Neural crest cell (in vitro differentiated cells): ENCODE measurements around the gene TRPM3. TPM values are rescaled to one million over a fixed set of nuclear protein-coding genes. Genes with fewer than 3 reads are reported as not detected.

Source experiments
- DNase-seq: peaks from one replicate; pipeline ENCODE4 v3.0.0; 2021; ENCODE audit warnings: low read depth, mixed read lengths, low spot score
- H3K27ac Mint-ChIP-seq: one replicate; pipeline ENCODE4 v1.8.0; 2021; ENCODE audit warnings: mild to moderate bottlenecking, mixed read lengths; ENCODE audit not compliant: unreplicated experiment
- H3K27me3 Mint-ChIP-seq: 2 replicates; pipeline ENCODE4 v1.8.0; 2021; ENCODE audit warnings: low read depth, mild to moderate bottlenecking, mixed read lengths
- H3K36me3 Mint-ChIP-seq: 2 replicates; pipeline ENCODE4 v1.8.0; 2021; ENCODE audit warnings: low read depth, mild to moderate bottlenecking, mixed read lengths
- H3K4me1 Mint-ChIP-seq: 2 replicates; pipeline ENCODE4 v1.8.0; 2021; ENCODE audit warnings: mixed read lengths
- H3K4me3 Mint-ChIP-seq: one replicate; pipeline ENCODE4 v1.8.0; 2021; ENCODE audit warnings: mild to moderate bottlenecking, mixed read lengths
- H3K9me3 Mint-ChIP-seq: 2 replicates; pipeline ENCODE4 v1.8.0; 2021; ENCODE audit warnings: mixed read lengths
- total RNA-seq: library from RNA; stranded (reverse); gene quantifications from 2 replicates; pipeline ENCODE4 v1.2.1, GENCODE V29; 2021
- TF ChIP-seq, protein P1 (sequence below): fragments of 200-600 bp; sonication (generic); conservative IDR thresholded peaks from 2 replicates; pipeline ENCODE4 v1.5.0; 2021; ENCODE audit warnings: antibody characterized with exemption, mild to moderate bottlenecking

The TRPM3 gene
- total RNA-seq, 1 donor from 2014 or later: 1.4 TPM

- no peak overlapping the region for H3K4me3 Mint-ChIP-seq
- no peak for DNase-seq
- H3K9me3 Mint-ChIP-seq: peaks cover 1% of the 10 kb centered on the region
- no peak overlapping the region for H3K27ac Mint-ChIP-seq
- H3K27me3 Mint-ChIP-seq: peaks cover under 1% of the 10 kb centered on the region
- TF ChIP-seq, protein P1, sequence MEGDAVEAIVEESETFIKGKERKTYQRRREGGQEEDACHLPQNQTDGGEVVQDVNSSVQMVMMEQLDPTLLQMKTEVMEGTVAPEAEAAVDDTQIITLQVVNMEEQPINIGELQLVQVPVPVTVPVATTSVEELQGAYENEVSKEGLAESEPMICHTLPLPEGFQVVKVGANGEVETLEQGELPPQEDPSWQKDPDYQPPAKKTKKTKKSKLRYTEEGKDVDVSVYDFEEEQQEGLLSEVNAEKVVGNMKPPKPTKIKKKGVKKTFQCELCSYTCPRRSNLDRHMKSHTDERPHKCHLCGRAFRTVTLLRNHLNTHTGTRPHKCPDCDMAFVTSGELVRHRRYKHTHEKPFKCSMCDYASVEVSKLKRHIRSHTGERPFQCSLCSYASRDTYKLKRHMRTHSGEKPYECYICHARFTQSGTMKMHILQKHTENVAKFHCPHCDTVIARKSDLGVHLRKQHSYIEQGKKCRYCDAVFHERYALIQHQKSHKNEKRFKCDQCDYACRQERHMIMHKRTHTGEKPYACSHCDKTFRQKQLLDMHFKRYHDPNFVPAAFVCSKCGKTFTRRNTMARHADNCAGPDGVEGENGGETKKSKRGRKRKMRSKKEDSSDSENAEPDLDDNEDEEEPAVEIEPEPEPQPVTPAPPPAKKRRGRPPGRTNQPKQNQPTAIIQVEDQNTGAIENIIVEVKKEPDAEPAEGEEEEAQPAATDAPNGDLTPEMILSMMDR: no peak
- H3K4me1 Mint-ChIP-seq: no peaks in the 10 kb centered on the region
- H3K36me3 Mint-ChIP-seq: no peaks in the 10 kb centered on the region
Observed at GRCh38 chr9:70581955-70582350, 539.5 kb downstream of the TRPM3 start.

DNA sequence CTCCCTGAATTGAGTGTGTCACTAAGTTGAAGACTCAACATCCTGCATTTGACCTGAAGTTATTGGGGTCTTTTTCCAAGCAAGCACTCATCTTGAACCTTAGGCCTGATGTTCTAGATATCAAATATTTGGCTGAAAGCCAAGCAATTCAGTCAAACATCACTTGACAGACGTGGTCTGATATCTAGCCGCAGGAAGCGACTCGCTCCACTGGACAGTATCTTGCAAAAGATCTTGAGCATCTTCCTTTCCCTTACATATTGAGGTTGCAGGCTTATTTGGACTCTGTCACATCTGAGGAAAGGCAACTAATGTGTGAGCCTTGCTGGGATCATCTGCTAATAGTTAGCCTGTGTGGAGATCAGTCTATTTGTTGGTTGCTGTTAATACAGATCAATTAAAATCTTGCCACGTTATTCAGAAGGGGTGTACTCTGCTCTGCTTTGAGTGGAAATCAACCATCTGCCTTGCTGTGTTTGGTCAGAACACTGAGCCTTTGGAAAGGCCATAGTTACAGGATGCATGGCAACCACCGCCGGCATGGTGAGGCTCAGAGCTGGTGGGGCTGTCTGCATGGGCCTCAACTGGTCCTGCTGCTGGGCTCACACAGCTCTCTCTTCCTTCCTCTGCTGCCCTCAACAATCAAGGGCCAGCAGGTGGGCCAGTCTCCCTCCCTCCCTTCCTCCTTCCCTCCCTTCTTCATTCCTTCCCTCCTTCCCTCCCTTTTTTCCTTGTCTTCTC, 540.0 kb downstream of the TRPM3 start:
- DNase-seq: no peak
- TF ChIP-seq, protein P1: no peak
- no peak overlapping the region for H3K27ac Mint-ChIP-seq
- no peaks in the 10 kb centered on the region for H3K4me1 Mint-ChIP-seq
- peaks cover 3% of the 10 kb centered on the region for H3K9me3 Mint-ChIP-seq
- peaks cover 3% of the 10 kb centered on the region for H3K27me3 Mint-ChIP-seq
- H3K36me3 Mint-ChIP-seq: no peaks in the 10 kb centered on the region
- no peak overlapping the region for H3K4me3 Mint-ChIP-seq

GRCh38 chr9:70580606-70581195, 540.7 kb downstream of the TRPM3 start:
- H3K27ac Mint-ChIP-seq: no peak overlapping the region

DNA sequence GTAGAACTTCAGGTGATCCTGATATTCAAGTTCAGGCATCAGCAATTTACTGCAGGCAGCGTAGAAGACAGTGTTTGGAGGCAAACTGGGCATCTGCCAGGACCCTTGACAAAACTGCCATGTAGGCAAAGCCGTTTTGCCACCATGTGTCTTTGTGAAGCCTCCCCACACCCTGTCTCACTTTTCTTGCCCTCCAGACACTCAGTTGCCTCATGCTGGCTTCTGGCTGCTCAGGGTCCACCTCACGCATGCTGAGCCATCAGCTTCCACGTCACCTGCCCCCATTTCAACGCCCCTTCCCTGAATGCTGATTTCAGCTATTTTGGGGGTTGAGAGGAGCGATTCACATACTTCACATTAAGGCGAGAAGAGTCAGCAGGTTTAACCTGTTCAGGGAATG, 541.7 kb downstream of the TRPM3 start:
- no peak for DNase-seq
- Mint-ChIP-seq H3K27me3 (peaks cover 3% of the 10 kb centered on the region), H3K27ac (no peak overlapping the region), H3K4me1 (no peaks in the 10 kb centered on the region), H3K36me3 (no peaks in the 10 kb centered on the region), H3K4me3 (no peak overlapping the region), H3K9me3 (peaks cover 3% of the 10 kb centered on the region)
- TF ChIP-seq, protein P1: no peak

More at GRCh38 chr9:70580606-70581195, 540.7 kb downstream of the TRPM3 start:
- Mint-ChIP-seq H3K36me3 (no peaks in the 10 kb centered on the region), H3K4me3 (no peak overlapping the region), H3K27me3 (peaks cover 3% of the 10 kb centered on the region), H3K4me1 (no peaks in the 10 kb centered on the region), H3K9me3 (peaks cover 3% of the 10 kb centered on the region)
- TF ChIP-seq, protein P1: no peak
- DNase-seq: no peak

- TF ChIP-seq, protein P1: no peak
- Mint-ChIP-seq H3K9me3 (peaks cover 3% of the 10 kb centered on the region), H3K4me1 (peaks cover 9% of the 10 kb centered on the region), H3K36me3 (no peaks in the 10 kb centered on the region), H3K4me3 (no peak overlapping the region), H3K27ac (no peak overlapping the region), H3K27me3 (peaks cover 8% of the 10 kb centered on the region)
- DNase-seq: no peak
Observed at GRCh38 chr9:70578720-70579119, 542.7 kb downstream of the TRPM3 start.
